HepG2 (cell line): ENCODE results near the gene ZC3H12A.

ENCODE experiments used
- CENPX ChIP-seq: sonication (generic); formaldehyde crosslinking; IDR thresholded peaks from 2 replicates; pipeline ENCODE4 v1.9.0; 2021; ENCODE audit warnings: mild to moderate bottlenecking, missing genetic modification reagents, moderate library complexity
- DPF2 ChIP-seq: sonication (generic); formaldehyde crosslinking; IDR thresholded peaks from 2 replicates; pipeline ENCODE4 v1.4.0; 2020; ENCODE audit warnings: mild to moderate bottlenecking, low read depth, missing genetic modification reagents, borderline replicate concordance
- EZH2 ChIP-seq: conservative IDR thresholded peaks from 2 replicates; pipeline ENCODE4 v1.6.1; 2012; ENCODE audit warnings: mild to moderate bottlenecking, low read depth, low read length, moderate library complexity
- POLR2AphosphoS5 ChIP-seq: IDR thresholded peaks from 2 replicates; pipeline ENCODE4 v1.6.1; 2012; ENCODE audit warnings: low read depth, low read length
- SRF ChIP-seq: IDR thresholded peaks from 2 replicates; pipeline ENCODE4 v1.6.1; 2011; ENCODE audit warnings: mild to moderate bottlenecking, low read depth, low read length, moderate library complexity
- YY1 ChIP-seq: IDR thresholded peaks from 2 replicates; pipeline ENCODE4 v1.6.1; 2011; ENCODE audit warnings: low read length, low read depth, moderate library complexity, mild to moderate bottlenecking; ENCODE audit not compliant: insufficient read depth, insufficient replicate concordance
- ZBTB34 ChIP-seq: sonication (generic); formaldehyde crosslinking; IDR thresholded peaks from 2 replicates; pipeline ENCODE4 v1.8.0; 2022; ENCODE audit warnings: mild to moderate bottlenecking, missing genetic modification reagents
- TF ChIP-seq, protein P1 (sequence below): sonication (generic); formaldehyde crosslinking; conservative IDR thresholded peaks from 2 replicates; pipeline ENCODE4 v1.4.0; 2020; ENCODE audit warnings: missing genetic modification reagents

DNA sequence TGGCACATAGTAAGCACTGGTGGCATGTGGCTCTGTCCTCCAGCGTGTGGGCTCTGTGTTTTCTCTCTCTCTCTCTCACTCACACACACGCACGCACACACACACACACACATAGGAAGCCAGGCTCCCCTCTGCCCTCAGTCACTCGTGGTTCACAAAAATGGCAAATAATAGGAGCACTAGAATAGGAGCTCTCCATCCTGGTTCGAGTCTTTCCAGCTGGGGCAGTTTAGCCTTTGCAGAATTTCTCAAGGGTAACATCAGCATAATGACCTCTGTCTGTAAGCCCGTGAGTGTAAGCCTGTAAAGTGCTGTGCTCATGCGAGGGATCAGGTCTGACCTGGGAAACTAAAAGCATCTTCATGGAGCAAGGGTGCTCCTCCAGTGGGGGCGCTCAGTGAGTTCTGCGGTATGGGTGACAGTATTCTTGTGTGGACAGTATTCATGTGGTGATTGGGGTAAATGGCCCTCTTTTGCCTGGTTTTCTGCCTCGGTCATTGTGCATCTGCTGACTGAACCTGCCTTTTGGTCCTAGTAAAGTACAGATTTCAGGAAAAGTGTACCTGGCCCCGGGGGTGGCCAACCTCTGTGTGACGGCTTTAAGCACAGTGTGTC, 842 bp upstream of the ZC3H12A start:
- TF ChIP-seq ZBTB34 (CRISPR knock-in tag), result peak; percentile 58; the same call in 1 of the 2 replicates
- TF ChIP-seq SRF, result no peak
- TF ChIP-seq DPF2 (CRISPR knock-in tag), result no peak
- TF ChIP-seq, protein P1, sequence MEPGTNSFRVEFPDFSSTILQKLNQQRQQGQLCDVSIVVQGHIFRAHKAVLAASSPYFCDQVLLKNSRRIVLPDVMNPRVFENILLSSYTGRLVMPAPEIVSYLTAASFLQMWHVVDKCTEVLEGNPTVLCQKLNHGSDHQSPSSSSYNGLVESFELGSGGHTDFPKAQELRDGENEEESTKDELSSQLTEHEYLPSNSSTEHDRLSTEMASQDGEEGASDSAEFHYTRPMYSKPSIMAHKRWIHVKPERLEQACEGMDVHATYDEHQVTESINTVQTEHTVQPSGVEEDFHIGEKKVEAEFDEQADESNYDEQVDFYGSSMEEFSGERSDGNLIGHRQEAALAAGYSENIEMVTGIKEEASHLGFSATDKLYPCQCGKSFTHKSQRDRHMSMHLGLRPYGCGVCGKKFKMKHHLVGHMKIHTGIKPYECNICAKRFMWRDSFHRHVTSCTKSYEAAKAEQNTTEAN (CRISPR knock-in tag), result no peak
- TF ChIP-seq YY1, result no peak
- TF ChIP-seq POLR2AphosphoS5, result no peak
- TF ChIP-seq CENPX, result no peak
- no peak for TF ChIP-seq EZH2
